Measurements from ENCODE around the gene ZFHX2.

The ZFHX2 gene

DNA sequence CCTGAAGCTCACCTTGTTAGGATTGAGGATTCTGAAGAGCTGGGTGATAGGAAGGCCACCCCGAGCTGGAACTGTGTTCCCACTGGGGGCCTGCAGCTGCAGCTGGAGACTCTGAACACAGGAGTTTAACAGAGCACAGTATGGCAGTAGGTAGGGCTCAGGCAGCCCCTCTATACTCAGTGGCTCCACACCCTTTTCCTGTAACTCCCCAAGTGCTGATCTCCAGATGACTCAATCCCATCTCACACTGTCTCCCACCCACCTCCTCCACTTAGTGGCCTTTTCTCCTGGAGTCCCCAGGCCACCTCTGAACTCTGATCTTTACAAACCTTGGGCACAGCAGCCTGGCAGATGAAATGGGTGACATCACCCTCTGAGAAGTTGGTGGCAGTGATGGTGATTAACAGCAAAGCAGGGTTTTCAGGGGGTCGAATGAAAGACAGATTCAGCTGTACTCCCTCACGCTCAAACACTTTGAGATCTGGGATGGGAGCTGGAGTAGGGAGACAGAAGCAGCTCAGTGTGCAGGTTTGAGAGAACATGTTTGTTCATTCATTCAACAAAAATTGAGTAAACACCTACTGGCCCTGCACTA lies 8.5 kb upstream of the ZFHX2 start:
- no peak for DNase-seq (ENCODE audit: low read depth)

DNA sequence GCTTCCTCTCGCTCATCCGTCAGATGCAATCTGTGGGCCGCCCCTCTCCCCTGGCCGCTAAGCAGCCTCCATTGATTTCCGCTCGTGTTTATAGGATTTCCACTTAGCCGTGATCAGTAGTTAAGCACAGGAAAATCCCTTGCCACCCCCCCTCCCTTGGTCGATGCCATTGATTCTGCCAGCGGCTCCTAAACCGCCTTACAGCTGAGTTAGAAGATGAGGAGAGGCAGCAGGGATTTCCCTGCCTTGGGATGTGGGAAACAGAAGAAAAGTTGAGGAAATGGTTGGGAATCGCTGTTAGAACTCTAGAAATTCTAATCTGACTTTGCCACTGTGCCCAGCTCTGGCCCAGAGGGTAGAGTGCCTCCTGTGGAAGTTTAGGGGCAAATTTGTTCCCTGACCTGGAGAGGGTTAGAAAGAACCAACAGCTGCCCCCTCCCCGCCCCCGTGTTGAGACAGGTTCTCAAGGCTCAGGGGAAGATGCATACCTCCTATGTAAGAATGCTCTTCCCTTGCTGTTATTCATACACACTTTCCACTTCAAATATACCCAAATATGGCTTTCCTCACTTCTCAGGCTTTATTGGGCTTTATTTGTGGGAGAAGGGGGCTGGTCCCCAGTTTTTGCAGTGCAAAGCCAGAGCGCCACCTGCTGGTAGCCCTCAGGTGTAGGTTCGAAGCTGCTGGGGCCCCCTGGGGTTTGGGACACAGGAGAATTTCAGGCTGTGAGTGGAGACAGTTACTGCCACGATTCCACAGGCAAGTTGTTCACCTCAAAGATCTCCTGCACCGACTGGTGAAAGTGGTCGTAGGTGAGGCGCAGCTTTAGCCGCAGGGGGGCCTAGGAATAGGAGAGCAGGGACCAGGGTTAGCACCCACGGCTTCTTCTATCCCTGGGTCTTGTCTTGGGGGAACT lies 7.7 kb upstream of the ZFHX2 start:
- peak; percentile 48 for DNase-seq (ENCODE audit: low read depth)

DNA sequence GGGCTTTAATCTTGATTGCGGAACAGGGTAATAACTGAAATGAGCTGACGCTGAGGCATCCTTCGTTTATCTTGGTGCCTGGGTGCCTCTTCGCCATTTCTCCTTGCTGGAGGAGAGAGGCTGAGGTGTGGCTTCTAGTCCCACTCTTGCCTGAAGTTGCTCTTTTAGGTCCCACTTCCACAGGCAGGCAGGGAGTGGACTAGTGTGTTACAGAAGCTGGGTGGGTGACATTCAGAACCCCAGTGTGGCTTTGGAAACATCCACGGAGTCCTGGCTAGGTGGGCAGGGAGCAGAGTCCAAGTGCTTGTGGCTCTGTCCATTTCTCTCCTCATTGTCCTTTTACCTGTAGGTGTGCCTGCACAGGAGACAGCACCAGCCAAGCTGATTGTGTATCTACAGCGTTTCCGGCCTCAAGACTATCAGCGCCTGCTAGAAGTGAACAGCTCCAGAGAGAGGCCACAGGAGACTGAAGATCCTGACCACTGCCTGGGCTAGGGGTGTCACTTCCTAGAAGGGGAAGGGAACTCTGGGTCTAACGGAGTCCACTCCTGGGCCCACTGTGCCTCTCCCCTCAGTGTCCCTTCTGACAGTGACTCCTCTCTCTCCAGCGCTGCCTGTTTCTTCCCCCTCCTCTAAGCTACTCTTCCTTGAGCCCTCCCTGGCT lies 6.9 kb upstream of the ZFHX2 start:
- no peak for DNase-seq (ENCODE audit: low read depth)

DNA sequence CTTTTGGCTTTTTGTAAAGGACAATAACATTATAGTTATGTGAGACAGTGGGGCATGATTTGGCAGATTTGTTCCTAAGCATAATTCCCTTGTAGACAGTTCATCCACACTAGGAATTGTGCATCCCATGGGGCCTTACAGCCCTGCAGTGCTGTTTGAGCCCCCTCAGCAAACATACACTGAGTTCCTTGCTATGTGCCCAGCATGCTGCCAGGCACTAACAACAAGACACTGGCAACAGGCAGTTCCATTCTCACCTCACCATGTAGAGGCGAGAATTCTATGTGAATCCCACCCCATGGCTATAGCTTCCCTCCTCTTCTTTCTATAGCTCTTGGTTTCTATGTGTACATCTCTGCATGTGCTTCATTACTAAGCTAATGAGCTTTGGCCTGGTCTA lies 6.4 kb upstream of the ZFHX2 start:
- DNase-seq (ENCODE audit: low read depth), result no peak

DNA sequence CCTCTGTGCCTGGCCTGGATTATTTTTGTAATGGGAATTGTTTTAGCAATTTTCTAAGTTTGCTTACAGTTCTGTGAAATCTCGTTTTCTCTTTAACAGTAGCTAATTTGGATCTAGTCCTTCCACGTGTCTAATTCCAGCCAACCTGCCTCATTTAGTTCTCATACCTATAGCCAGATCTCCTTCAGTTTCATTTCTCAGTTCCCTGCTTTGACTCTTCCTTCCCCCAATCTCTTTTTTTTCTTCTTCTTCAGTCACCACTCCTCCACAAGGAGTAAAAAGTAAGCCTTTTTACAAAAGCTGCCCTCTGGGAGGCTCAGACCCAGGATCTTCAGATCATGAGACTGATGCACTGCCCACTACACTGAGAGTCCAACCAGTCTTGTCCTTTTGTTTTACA lies 6.0 kb upstream of the ZFHX2 start:
- no peak for DNase-seq (ENCODE audit: low read depth)

DNA sequence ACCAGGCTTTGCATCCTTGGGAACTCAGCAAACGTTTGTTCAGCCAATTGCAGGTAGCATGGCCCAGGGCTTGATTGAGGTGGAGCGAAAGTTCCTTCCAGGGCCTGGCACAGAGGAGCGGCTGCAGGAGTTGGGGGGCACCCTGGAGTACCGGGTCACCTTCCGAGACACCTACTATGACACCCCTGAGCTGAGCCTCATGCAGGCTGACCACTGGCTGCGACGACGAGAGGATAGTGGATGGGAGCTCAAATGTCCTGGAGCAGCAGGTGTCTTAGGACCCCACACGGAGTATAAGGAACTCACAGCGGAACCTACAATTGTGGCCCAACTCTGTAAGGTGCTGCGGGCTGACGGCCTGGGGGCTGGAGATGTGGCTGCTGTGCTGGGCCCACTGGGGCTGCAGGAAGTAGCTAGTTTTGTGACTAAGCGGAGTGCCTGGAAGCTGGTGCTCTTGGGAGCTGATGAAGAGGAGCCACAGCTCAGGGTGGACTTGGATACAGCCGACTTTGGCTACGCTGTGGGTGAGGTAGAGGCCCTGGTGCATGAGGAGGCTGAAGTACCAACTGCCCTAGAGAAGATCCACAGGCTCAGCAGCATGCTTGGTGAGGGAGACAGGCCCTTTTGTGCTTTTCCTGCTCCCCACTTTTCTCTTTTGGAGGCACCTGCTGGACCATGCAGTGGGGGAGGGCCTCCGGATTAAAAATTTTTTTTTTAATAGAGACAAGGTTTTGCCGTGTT lies 5.3 kb upstream of the ZFHX2 start:
- DNase-seq (ENCODE audit: low read depth), result no peak

DNA sequence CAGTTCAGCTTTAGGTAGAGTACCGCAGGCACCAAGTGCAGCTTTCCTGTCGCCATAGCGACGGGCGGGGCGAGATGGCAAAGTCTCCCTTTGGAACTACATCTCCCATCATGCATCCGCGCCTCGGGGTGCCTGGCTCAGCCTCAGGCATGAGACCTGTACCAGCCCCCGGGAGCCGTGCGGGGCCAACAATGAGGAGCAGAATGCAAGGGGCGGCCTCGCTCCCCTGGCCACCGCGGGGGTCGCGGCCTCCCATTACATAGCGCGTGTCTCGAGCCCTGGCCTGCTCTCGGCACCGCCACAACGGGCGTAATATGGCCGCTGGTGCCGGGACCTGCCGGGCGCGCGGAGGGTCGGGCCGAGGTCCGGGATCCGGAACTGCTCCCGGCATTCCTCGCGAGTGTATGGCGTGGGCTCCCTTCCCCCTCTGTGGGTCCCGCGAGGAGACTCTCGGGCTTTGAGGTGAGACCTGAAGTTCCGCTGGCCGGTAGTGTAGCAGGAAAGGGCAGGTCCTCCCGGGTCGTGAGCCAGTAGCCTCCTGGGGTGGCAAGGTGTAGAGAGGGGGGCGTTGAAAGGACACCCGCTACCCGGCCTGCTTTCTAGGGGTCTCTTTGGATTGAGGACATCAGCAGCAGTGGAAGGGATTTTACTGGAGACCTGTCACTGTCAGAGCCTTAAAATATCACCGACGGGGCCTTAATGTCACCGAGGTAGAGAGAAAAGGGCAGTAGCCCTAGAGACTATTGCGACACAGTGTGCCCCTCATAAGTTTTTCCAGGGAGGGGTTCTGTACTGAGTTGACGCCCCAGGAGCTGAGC lies 4.5 kb upstream of the ZFHX2 start, which contains the start of gene THTPA:
THTPA (plus strand) TSS at position 390 of the 818 bp plus-strand sequence. CDS start 487 bp downstream, outside the sequence.
- DNase-seq (ENCODE audit: low read depth), result peak; percentile 89

DNA sequence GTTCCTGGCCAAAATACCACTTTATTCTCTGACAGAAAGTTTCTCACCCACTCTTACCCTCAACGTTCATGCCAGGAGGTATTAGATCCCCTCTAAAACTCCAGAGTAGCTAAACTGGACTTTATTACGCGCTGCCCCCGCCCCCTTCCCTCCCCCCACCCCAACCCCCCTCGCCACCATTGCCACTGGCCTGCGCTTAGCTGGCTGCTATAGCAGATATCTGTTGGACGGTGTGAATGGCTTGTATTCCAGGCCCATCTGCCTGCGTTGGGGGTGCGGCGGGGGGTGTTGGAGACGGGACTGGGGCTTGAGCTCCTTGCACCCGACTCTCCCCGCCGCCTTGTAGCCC lies 3.9 kb upstream of the ZFHX2 start:
- no peak for DNase-seq (ENCODE audit: low read depth)

DNA sequence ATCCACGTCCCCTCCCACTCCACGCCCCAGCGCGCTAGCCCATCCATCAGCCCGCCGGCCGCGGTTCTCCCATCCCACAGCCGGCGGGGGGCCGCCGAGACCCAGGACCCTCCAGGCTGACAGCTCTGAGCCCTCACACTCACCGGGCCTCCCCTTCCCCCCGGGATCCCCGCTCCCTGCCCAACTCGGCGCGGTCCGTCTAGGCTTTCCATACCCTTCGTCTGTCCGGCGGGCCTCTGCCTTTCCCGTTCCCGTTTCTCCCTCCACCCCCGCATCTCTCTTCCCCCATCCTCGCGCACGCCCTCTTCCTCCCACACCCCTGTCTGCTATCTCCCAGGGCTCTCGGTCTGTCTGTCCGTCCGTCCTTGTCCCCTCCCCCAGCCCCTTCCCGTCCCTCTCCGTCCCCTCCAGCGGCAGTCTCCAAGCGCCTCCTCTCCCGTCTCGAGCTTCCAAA lies 726 bp downstream of the ZFHX2 start:
- DNase-seq (ENCODE audit: low read depth), result no peak

DNA sequence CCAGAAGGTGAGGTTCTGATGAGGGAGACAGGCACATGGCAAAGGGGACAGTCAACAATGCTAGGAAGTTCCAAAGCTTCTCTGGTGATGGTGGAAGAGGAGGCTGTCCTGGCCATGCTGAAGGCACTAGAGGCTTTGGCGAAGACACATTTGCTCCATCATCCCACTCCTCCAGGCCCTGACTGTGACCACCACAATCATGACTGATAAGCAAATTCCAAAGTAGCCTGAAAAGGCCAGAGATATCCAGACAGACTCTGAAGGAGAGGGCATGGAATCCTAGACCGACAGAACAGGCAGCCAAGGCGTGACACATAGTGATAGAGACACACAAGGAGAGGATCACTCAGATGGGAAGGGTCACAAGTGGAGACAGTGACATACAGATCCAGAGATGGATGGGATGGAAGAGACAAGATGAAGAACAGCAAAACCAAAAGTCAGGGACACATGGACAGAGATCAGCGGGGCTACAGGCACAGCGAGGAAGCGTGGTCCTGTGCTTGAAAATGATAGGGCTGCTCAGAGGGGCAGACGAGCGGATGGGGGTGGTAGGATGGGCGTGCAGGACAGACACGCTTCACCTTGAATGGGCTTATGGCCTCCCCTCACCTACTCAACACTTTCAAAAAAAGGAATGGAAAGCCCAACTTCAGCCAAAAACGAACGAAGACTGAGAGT lies 1.3 kb downstream of the ZFHX2 start:
- DNase-seq (ENCODE audit: low read depth), result no peak

DNA sequence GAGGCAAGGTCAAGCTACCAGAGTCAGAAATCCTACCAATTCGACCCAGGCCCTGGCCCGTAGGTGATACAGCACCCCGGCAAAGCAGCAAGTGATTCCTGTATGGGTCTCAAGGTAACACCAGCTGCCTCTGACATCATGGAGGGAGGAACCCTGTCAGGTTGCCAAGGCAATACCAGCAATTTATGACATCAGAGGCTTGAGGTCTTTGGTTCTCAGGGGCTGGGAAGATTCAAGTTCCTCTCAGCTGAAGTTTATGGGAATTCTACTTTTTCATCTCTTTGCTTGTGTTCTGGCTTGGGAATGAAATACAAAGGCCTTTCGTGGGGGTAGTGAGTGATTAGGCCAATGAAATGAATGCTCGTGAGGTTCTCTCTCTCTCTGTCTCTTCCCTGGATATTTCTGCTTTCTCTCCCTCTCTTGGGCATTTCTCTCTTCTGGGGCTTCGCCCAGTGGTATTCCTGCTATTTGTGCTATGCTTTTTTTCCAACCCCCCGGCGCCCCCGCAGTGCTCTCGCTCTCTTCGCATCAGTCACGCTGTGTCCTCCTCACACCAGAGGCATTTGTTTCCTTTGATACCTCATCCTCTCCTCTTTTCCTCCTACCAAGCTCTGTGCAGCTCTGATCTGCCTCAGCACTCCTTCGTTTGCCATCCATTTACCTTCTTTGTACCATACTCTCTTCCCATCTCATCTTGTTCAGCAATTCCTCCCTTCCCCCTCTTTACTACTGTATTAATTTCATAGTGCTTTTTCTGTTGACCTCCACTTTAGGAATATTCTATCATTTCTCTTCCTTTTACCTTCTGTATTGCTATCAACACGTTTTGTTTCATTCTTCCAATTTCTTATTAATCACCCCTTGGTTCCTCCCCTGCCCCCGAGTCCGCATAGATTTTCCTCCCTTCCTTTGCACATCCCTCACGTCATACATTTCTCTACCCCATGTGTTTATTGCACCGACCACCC lies 2.9 kb downstream of the ZFHX2 start:
- no peak for DNase-seq (ENCODE audit: low read depth)

DNA sequence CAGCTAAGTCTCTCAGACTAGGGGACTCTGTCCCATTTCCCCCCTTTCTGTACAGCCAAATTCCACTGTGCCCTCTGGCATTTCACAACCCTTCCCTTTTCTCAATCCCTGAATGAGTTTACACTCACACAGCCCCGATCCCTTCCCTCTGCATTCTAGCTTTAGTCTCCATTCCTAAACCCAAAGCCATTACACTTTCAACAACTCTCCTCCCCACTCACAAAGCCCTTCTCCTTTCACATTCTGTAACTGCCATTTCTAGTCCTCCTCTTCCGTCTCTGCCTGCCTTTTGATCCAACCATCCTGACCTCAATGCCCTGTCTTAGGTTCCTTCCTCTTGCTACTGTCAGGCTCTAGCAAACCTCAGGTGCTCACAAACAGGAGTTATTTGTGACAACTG lies 3.6 kb downstream of the ZFHX2 start:
- no peak for DNase-seq (ENCODE audit: low read depth)

DNA sequence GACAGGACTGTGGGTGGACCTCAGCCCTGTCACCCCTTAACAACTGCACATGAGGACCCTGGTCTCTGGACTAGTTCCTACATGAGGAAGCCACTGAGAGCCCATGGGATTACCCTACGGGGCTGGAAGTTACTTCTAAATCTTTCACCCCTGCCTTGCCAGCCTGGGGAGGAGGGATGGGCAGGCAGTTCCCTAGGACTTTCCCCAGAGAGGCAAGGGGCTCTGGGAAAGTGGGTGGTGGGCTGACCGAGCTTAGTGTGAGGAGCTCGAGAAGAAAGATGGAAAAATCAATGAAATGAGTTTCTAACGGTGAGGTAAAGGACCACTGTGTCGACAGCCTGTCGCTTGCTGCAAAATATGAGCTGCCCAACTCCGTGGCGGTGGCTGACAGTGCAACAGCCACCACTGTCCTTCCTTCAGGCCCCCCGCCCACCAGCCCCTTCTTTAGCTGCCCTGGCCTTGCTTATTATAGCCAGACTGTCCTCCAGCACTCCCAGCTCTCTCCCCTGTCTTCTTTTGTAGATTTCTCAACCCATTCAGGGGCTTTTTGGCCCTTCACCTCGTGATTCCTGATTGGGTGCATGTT lies 5.0 kb downstream of the ZFHX2 start:
- DNase-seq (ENCODE audit: low read depth), result no peak

DNA sequence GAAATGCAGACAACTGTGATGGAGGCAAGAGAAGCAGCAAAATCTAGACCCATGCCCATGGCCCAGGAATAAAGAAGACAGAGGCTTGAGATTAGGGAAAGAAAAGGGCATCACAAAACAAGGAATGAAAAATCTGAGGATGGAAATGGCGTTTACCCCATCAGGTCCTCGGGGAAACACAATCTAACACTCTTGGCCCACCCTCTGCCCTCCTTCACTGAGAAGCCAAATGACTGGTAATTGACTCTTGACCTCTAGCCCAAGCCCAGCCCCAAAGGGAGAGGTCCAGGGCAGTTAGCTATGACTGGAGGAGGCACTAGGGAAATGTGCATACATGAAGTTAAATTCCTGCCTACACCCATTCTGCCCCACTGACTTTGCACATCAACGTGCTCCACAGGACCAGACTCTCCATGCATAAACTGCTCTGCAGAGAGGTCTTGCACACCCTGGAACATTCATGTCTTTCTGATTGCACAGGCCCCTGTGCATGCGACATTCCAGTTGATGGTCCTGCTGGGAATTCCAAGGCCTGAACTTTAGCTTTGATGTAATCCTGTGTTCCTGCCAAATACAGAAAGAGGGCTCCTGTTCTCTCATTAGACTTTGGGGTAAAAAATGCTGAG lies 5.7 kb downstream of the ZFHX2 start:
- DNase-seq (ENCODE audit: low read depth), result no peak

DNA sequence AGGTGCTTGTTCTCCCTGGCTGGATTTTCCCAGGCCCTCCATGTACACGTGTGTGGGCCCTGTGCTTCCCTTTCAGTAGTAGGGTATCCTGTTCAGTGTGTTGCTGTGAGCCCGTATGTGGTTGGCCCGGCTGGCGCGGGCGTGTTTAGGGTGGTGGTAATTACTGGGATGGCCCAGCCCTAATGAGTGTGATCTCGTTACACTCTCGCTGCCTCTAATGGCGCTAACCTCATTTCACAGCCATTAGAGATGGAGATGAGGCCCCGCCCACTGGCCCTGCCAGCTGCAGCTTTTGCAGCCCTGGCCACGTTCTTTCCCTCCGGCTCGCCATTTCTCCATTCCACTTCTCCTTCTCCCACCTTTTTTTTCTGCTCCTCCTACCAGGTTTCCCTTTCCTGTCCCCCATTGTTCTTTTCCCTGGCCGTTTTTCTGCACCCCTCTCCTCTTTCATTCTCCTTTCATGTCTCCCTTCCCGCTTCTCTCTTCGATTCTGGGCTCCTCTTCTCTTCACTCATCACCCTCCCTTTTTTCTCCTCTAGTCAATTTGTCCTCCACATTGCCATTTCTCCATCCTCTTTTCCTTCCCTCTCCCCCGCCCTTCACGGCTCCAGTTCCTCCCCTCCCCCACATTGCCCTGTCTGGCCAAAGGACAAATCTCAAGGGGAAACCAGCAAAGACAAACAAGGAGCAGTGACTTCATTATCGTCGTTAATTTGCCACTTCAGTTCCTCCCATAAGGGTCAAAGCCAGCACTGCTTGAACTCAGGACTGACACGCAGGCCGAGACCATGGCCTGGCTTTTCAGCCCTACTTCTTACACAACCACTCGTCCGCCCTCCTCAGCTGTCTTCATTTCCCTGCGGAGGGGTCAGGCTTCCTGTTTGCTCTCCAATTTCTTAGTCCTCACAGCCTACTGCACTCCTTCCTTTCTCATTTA lies 6.8 kb downstream of the ZFHX2 start:
- DNase-seq (ENCODE audit: low read depth), result no peak

DNA sequence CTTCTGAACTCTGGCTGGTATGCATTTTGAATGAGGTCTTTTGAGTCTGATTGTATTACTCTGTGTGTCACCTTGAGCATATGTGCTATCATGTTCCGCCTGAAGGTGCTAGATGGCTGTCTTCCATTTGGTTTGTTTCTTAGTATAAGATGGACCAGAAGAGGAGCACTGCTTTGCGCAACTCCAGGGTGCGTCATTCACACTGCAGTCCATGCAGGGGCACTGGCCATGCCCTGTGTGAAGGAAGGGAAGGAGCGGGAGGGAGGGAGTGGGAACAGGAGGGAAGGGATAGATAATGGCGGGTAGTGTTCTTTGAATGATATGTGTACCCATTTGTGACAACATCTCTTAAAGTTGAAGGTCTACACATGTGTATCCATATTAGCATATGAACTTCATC lies 8.2 kb downstream of the ZFHX2 start:
- DNase-seq (ENCODE audit: low read depth), result no peak

DNA sequence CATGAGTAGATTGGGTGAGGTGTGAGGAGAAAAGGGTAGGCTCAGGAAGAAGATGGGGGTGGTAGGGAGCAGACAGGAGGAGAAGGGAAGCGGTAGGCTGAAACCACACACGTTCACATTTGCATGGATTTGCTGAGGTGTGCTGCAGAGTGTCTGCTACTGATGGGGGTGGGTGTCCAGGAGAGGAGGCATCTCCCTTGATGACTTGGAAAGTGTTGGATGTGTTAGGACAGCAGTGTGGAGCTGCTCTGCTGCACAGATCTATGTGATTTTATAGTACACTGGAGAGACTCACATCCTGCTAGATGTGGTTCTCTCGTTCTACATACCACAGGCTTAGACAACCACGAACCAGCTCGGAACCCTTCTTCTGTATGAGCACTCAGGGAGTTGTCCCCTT lies 9.3 kb downstream of the ZFHX2 start:
- DNase-seq (ENCODE audit: low read depth), result no peak

DNA sequence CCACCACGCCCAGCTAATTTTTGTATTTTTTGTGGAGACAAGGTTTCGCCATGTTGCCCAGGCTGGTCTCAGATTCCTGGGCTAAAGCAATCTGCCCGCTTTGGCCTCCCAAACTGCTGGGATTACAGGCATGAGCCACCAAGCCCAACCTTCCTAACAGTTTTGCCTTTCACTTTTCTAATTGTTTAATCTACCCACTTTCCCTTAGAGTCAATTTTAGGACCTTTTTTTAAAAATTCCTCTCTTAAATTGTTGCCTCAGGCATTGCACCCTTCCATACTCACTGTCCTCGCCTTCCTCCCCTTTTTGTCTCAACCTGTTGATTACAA lies 11.5 kb downstream of the ZFHX2 start:
- no peak for DNase-seq (ENCODE audit: low read depth)
